HG03097 (cell line): Measurements from ENCODE around the gene ADAMTSL3.
"Not testable (repeated sequence)": the region's sequence is repeated elsewhere in the genome, so short reads cannot be mapped to it uniquely, and the experiment has no call there.

Source experiments
- ATAC-seq: cut with Tn5 transposase; IDR thresholded peaks from one replicate; pipeline ENCODE4 v1.9.1; 2021; ENCODE audit not compliant: unreplicated experiment, low FRiP score

The ADAMTSL3 gene

GRCh38 chr15:83699028-83699427 is 45.1 kb downstream of the ADAMTSL3 start:
- no peak for ATAC-seq

- ATAC-seq, result no peak
These were observed 46.2 kb downstream of the ADAMTSL3 start for GRCh38 chr15:83700082-83700481.

- ATAC-seq, result not testable (repeated sequence)
These were observed 48.4 kb downstream of the ADAMTSL3 start for GRCh38 chr15:83702314-83702713.

- no peak for ATAC-seq
These were observed 54.4 kb downstream of the ADAMTSL3 start for GRCh38 chr15:83708328-83708727.

- ATAC-seq, result no peak
These were observed 55.3 kb downstream of the ADAMTSL3 start for GRCh38 chr15:83709241-83709640.

- ATAC-seq, result no peak
These were observed 55.9 kb downstream of the ADAMTSL3 start for GRCh38 chr15:83709811-83710210.

GRCh38 chr15:83710452-83710851 is 56.5 kb downstream of the ADAMTSL3 start:
- no peak for ATAC-seq

GRCh38 chr15:83711236-83711635 is 57.3 kb downstream of the ADAMTSL3 start:
- ATAC-seq, result no peak

- ATAC-seq, result no peak
These were observed 59.3 kb downstream of the ADAMTSL3 start for GRCh38 chr15:83713242-83713641.

GRCh38 chr15:83714939-83715628 is 61.2 kb downstream of the ADAMTSL3 start:
- ATAC-seq, result no peak

GRCh38 chr15:83716605-83717004 is 62.7 kb downstream of the ADAMTSL3 start:
- no peak for ATAC-seq

- no peak for ATAC-seq
These were observed 63.1 kb downstream of the ADAMTSL3 start for GRCh38 chr15:83717010-83717409.

- ATAC-seq, result no peak
These were observed 66.5 kb downstream of the ADAMTSL3 start for GRCh38 chr15:83720468-83720867.

- ATAC-seq, result no peak
These were observed 67.1 kb downstream of the ADAMTSL3 start for GRCh38 chr15:83721031-83721430.

- ATAC-seq, result no peak
These were observed 68.1 kb downstream of the ADAMTSL3 start for GRCh38 chr15:83721981-83722380.

GRCh38 chr15:83723216-83723615 is 69.3 kb downstream of the ADAMTSL3 start:
- no peak for ATAC-seq

- ATAC-seq, result no peak
These were observed 78.3 kb downstream of the ADAMTSL3 start for GRCh38 chr15:83732196-83732595.

- ATAC-seq, result no peak
These were observed 78.8 kb downstream of the ADAMTSL3 start for GRCh38 chr15:83732770-83733169.

- ATAC-seq, result no peak
These were observed 79.3 kb downstream of the ADAMTSL3 start for GRCh38 chr15:83733206-83733605.

- ATAC-seq, result no peak
These were observed 79.8 kb downstream of the ADAMTSL3 start for GRCh38 chr15:83733691-83734090.

GRCh38 chr15:83734487-83734886 is 80.6 kb downstream of the ADAMTSL3 start:
- ATAC-seq, result no peak

- no peak for ATAC-seq
These were observed 85.7 kb downstream of the ADAMTSL3 start for GRCh38 chr15:83739629-83740028.

- no peak for ATAC-seq
These were observed 91.8 kb downstream of the ADAMTSL3 start for GRCh38 chr15:83745771-83746170.
